ENCODE measurements around the gene NASP.

The NASP gene, protein sequence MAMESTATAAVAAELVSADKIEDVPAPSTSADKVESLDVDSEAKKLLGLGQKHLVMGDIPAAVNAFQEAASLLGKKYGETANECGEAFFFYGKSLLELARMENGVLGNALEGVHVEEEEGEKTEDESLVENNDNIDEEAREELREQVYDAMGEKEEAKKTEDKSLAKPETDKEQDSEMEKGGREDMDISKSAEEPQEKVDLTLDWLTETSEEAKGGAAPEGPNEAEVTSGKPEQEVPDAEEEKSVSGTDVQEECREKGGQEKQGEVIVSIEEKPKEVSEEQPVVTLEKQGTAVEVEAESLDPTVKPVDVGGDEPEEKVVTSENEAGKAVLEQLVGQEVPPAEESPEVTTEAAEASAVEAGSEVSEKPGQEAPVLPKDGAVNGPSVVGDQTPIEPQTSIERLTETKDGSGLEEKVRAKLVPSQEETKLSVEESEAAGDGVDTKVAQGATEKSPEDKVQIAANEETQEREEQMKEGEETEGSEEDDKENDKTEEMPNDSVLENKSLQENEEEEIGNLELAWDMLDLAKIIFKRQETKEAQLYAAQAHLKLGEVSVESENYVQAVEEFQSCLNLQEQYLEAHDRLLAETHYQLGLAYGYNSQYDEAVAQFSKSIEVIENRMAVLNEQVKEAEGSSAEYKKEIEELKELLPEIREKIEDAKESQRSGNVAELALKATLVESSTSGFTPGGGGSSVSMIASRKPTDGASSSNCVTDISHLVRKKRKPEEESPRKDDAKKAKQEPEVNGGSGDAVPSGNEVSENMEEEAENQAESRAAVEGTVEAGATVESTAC

GRCh38 chr1:45583666-45584350 is at the start of gene NASP:
NASP (plus strand) TSS chr1:45584041; CDS start chr1:45584147, 106 bp downstream.
- Mint-ChIP-seq H3K27ac (peak within 1 kb of the TSS; percentile 95), H3K36me3 (no peaks in the 10 kb centered on the region), H3K4me1 (peaks cover 34% of the 10 kb centered on the region), H3K9me3 (no peaks in the 10 kb centered on the region), H3K27me3 (no peaks in the 10 kb centered on the region), H3K4me3 (peak within 1 kb of the TSS; percentile 99)
- DNase-seq (ENCODE audit: low spot score in 2 of 2) (peak; percentile 97 to 98), ATAC-seq (ENCODE audit: low read depth) (peak; percentile 55)

GRCh38 chr1:45535988-45536766 is 47.7 kb upstream of the NASP start:
- peak overlapping the region; percentile 16 for H3K27ac Mint-ChIP-seq
- no peaks in the 10 kb centered on the region for H3K27me3 Mint-ChIP-seq

DNA sequence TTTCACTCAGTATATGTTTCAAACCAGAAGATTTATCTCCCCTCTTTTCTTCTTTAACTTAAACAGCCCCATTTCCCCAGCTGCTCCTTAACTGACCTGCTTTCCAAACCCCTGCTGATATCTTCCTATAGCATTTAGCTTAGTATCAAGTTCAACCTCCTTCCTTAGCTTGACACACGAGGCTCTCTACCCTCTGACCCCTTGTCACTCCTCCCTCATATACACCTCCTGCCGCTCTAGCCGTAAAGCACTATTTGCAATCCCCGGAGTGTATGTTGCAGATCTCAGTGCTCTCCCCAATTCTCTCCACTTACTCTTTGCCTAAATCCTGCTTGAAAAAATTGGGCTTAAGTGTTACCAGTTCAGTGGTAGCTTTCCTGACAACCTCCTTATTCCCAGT is 47.0 kb upstream of the NASP start:
- H3K27ac Mint-ChIP-seq: no peak overlapping the region
- ATAC-seq (ENCODE audit: low read depth) (no peak), DNase-seq (ENCODE audit: low spot score in 2 of 2) (no peak)
- H3K4me3 Mint-ChIP-seq: no peak overlapping the region
- no peaks in the 10 kb centered on the region for H3K36me3 Mint-ChIP-seq
- H3K9me3 Mint-ChIP-seq: no peaks in the 10 kb centered on the region
- no peaks in the 10 kb centered on the region for H3K27me3 Mint-ChIP-seq
- peaks cover 2% of the 10 kb centered on the region for H3K4me1 Mint-ChIP-seq

More at GRCh38 chr1:45535988-45536766, 47.7 kb upstream of the NASP start:
- ATAC-seq (ENCODE audit: low read depth) (no peak), DNase-seq (ENCODE audit: low spot score in 2 of 2) (no peak)
- Mint-ChIP-seq H3K4me3 (no peak overlapping the region), H3K36me3 (no peaks in the 10 kb centered on the region), H3K4me1 (peaks cover 5% of the 10 kb centered on the region), H3K9me3 (no peaks in the 10 kb centered on the region)

GRCh38 chr1:45541193-45541592 is 42.6 kb upstream of the NASP start:
- Mint-ChIP-seq H3K27me3 (no peaks in the 10 kb centered on the region), H3K4me3 (no peak overlapping the region), H3K9me3 (no peaks in the 10 kb centered on the region), H3K4me1 (peaks cover 28% of the 10 kb centered on the region), H3K36me3 (no peaks in the 10 kb centered on the region), H3K27ac (peak overlapping the region; percentile 78)
- no peak for DNase-seq (ENCODE audit: low spot score in 2 of 2)
- ATAC-seq (ENCODE audit: low read depth): no peak

DNA sequence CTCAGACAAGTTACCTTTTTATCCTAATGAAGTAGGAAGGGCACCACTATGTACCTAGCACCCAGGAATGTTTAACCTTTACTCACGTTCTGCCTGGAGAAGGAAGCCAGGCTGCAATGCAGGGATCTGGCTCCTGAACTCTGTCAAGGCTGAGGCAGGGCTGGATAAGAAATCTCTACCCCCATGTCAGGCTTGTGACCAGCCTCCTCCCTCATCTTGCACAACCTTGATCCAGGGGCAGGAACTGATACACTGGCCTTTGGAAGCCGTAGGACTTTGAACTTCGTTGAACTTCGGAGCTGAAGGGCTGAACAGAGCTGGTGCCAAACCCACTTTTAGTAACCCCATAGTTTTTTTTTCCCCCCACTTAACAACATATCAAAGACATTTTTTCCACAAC is 41.2 kb upstream of the NASP start:
- peak overlapping the region; percentile 87 for H3K27ac Mint-ChIP-seq
- no peak overlapping the region for H3K4me3 Mint-ChIP-seq
- H3K4me1 Mint-ChIP-seq: peaks cover 30% of the 10 kb centered on the region

GRCh38 chr1:45543581-45544417 is 40.0 kb upstream of the NASP start:
- Mint-ChIP-seq H3K4me1 (peaks cover 30% of the 10 kb centered on the region), H3K36me3 (no peaks in the 10 kb centered on the region), H3K4me3 (peak overlapping the region; percentile 71), H3K27ac (peak overlapping the region; percentile 97), H3K27me3 (no peaks in the 10 kb centered on the region), H3K9me3 (no peaks in the 10 kb centered on the region)
- peak; percentile 97 for ATAC-seq (ENCODE audit: low read depth)
- peak; percentile 56 to 80 for DNase-seq (ENCODE audit: low spot score in 2 of 2)

More for the DNA sequence above, 41.2 kb upstream of the NASP start:
- ATAC-seq (ENCODE audit: low read depth) (no peak), DNase-seq (ENCODE audit: low spot score in 2 of 2) (no peak)
- Mint-ChIP-seq H3K36me3 (no peaks in the 10 kb centered on the region), H3K9me3 (no peaks in the 10 kb centered on the region), H3K27me3 (no peaks in the 10 kb centered on the region)

DNA sequence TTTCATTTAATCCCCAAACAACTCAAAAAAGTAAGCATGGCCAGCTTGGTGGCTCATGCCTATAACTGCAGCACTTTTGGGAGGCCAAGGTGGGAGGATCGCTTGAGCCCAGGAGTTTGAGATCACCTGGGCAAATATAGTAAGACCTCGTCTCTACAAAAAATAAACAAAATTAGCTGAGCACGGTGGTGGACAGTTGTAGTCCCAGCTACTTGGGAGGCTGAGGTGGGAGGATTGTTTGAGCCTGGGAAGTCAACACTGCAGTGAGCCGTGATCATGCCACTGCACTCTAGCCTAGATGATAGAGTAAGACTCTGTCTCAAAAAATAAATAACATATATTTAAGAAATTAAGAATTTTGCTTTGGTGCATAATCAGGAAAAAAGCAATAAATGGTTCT is 39.3 kb upstream of the NASP start:
- H3K4me1 Mint-ChIP-seq: peaks cover 30% of the 10 kb centered on the region
- no peak overlapping the region for H3K4me3 Mint-ChIP-seq
- H3K27me3 Mint-ChIP-seq: no peaks in the 10 kb centered on the region
- DNase-seq (ENCODE audit: low spot score in 2 of 2) (no peak), ATAC-seq (ENCODE audit: low read depth) (no peak)
- no peaks in the 10 kb centered on the region for H3K36me3 Mint-ChIP-seq
- peak overlapping the region; percentile 97 for H3K27ac Mint-ChIP-seq
- H3K9me3 Mint-ChIP-seq: no peaks in the 10 kb centered on the region

DNA sequence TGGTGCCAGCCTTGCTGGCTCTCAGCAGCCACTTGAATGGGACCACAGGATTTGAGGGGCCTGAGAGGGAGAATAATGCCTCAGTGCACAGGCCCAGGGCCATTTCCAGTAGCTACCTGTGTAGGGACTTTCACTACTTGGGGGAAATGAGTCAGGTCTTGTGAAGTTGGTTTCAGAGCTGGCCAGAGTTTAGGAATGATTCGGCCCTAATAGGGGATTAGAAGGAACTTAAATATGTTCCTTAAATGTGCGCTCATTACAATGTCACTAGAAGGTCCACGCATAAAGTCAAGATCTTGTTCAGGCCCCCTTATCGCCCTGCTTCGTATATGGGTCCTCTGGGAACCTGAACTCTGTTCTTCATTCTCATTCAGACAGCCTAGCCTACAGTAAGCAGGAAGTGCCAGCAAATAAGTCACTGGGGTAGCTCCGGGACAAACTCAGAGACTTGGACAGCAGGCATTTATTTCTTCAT is 38.8 kb upstream of the NASP start:
- peaks cover 30% of the 10 kb centered on the region for H3K4me1 Mint-ChIP-seq
- H3K27me3 Mint-ChIP-seq: no peaks in the 10 kb centered on the region
- DNase-seq (ENCODE audit: low spot score in 2 of 2) (no peak), ATAC-seq (ENCODE audit: low read depth) (no peak)
- peak overlapping the region; percentile 97 for H3K27ac Mint-ChIP-seq
- no peaks in the 10 kb centered on the region for H3K9me3 Mint-ChIP-seq
- H3K36me3 Mint-ChIP-seq: no peaks in the 10 kb centered on the region
- no peak overlapping the region for H3K4me3 Mint-ChIP-seq

DNA sequence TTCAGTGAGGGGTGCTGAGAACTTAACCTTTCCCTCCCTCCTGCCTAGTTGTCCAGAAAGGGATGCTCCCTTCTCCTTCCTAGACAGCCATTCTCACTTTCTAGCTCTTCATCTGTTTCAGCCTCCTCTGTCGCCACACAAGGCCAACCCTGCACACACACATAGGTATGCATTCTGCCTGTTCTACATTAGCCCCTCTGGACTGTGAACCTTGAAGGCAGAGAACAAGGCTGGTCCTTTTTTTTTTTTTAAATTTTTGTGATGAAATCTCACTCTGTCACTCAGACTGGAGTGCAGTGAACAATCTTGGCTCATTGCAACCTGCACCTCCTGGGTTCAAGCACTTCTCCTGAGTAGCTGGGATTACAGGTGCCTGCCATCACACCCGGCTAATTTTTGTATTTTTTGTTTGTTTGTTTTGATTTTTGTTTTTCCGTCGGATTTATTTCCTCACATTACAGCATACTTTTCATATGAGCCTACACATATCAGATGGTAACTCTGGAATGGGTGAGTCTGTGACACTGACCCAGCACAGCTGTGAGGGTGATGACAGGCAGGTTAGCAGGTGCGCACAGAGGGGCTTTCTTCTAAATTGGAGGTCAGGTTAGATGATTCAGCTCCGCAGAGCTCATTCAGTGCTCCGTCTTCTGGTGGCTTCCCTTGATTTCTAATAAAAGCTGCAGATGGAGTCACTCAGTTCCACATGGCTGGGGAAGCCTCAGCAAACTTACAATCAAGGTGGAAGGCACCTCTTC is 38.1 kb upstream of the NASP start:
- DNase-seq (ENCODE audit: low spot score in 2 of 2): no peak
- Mint-ChIP-seq H3K4me1 (peaks cover 29% of the 10 kb centered on the region), H3K4me3 (no peak overlapping the region), H3K27me3 (no peaks in the 10 kb centered on the region), H3K9me3 (no peaks in the 10 kb centered on the region), H3K36me3 (no peaks in the 10 kb centered on the region), H3K27ac (peak overlapping the region; percentile 97)
- no peak for ATAC-seq (ENCODE audit: low read depth)

DNA sequence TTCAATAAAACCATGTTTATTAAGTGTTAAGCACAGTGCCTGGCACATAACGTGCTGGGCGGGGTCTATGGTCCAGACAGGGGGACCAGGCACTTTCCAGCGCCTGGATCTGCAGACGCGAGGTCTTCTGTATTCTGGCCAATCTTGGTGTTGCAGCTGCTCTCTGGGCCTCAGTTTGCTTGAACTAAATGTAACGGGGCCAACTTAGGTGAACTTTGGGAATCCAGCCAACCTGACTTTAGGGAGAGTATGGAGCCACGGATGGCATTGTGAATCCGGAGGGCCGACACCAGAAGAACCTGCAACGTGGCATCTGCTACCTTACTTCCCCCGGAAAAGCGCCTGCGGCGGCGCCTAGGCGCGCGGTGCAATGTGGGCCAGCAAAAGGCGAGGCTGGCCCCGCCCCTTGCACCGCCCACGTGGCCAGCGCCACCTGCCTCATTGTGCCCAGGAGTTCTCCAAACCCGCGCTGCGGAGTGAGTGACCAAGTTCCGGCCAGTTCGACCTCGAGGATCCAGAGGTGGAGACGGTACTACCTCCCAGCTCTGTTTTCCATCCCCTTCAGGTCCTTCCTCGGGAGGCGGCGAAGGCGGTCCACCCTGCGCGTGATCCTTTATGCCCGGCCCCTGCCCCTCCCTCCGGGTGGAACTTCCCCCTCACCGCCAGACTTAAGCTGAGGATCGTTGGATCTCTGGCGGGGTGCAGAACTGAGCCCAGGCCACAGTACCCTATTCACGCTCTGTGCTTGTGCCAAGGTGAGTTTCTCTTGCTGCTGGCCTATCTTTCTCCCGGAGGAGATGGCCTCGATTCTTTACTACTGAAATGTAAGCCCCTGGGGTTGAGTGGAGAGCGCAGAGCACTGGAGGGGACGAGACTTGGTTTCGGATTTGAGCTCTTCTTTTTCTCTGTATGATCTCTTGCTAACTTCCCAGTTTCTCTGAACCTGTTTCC is 33.2 kb upstream of the NASP start, which contains the start of gene AKR1A1:
AKR1A1 (plus strand) TSS at position 426 of the 951 bp plus-strand sequence. CDS start 10,969 bp downstream, outside the sequence.
- peaks cover 5% of the 10 kb centered on the region for H3K36me3 Mint-ChIP-seq
- no peaks in the 10 kb centered on the region for H3K27me3 Mint-ChIP-seq
- H3K4me3 Mint-ChIP-seq: peak within 1 kb of the TSS; percentile 94
- DNase-seq (ENCODE audit: low spot score in 2 of 2) (peak; percentile 84), ATAC-seq (ENCODE audit: low read depth) (peak; percentile 94)
- peaks cover 18% of the 10 kb centered on the region for H3K4me1 Mint-ChIP-seq
- H3K9me3 Mint-ChIP-seq: no peaks in the 10 kb centered on the region
- peak within 1 kb of the TSS; percentile 98 for H3K27ac Mint-ChIP-seq

DNA sequence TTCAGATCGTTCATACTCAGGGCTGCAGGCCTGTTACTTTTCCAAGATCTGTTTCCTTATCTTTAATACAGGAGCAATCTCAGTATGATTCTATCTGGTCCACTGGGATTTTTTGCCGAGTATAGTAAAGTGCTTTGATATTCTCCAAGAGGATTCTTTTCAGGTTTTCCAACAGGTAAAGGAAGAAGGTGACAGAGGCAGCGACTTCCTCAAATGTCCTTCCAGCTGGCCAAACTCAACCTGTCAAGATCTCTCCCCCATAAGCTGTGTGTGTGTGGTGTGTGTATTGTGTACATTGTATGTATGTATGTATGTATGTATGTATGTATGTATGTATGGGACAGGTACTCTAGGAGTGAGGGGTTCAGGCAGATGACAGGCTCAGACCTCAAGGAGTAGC is 32.2 kb upstream of the NASP start:
- Mint-ChIP-seq H3K36me3 (peaks cover 7% of the 10 kb centered on the region), H3K9me3 (no peaks in the 10 kb centered on the region), H3K4me1 (peaks cover 18% of the 10 kb centered on the region), H3K27me3 (no peaks in the 10 kb centered on the region), H3K4me3 (peak overlapping the region; percentile 94), H3K27ac (peak overlapping the region; percentile 98)
- no peak for DNase-seq (ENCODE audit: low spot score in 2 of 2)
- ATAC-seq (ENCODE audit: low read depth): no peak

Data from memory B cell (primary cell).